A673 (cell line): Measurements from ENCODE around the gene C3orf33. TPM values are rescaled to one million over a fixed set of nuclear protein-coding genes. Genes with fewer than 3 reads are reported as not detected.

ENCODE experiments used
- BruUV-seq: library from RNA; stranded (reverse); fragments of 400-500 nt; replicated peaks from 2 replicates; lab custom pipeline; 2021; lab: Mats Ljungman, UMichigan
- CTCF ChIA-PET: fragments of 300-600 bp; sonication (Branson Sonifier 250); formaldehyde crosslinking; loops from one replicate; lab custom pipeline; 2022; ENCODE audit warnings: antibody characterized with exemption; lab: Charles Lee
- POLR2A ChIA-PET: fragments of 300-600 bp; sonication (Branson Sonifier 250); formaldehyde crosslinking; loops from one replicate; lab custom pipeline; 2022; ENCODE audit warnings: antibody characterized with exemption; ENCODE audit not compliant: low non-redundant PET; lab: Charles Lee
- DNase-seq: peaks from one replicate; pipeline ENCODE4 v3.0.0-alpha.2; 2015; ENCODE audit warnings: low spot score
- H3K27ac ChIP-seq: fragments of 200-600 bp; sonication (generic); 2 replicates; pipeline ENCODE4 v1.5.1; 2016; ENCODE audit warnings: mixed run types, low read depth, mild to moderate bottlenecking, mixed read lengths, antibody characterized with exemption, low read length; ENCODE audit not compliant: poor library complexity, severe bottlenecking
- H3K27me3 ChIP-seq: fragments of 200-600 bp; sonication (generic); replicated peaks from 2 replicates; pipeline ENCODE4 v1.6.1; 2017; ENCODE audit warnings: mixed run types, low read depth, mild to moderate bottlenecking, mixed read lengths, antibody characterized with exemption, low read length; ENCODE audit not compliant: insufficient read depth, poor library complexity
- H3K36me3 ChIP-seq: fragments of 200-600 bp; sonication (generic); 2 replicates; pipeline ENCODE4 v1.6.1; 2016; ENCODE audit warnings: mixed run types, mild to moderate bottlenecking, mixed read lengths, antibody characterized with exemption, low read length; ENCODE audit not compliant: insufficient read depth, poor library complexity, severe bottlenecking
- H3K4me1 ChIP-seq: fragments of 200-600 bp; sonication (generic); 2 replicates; pipeline ENCODE4 v1.6.1; 2017; ENCODE audit warnings: mixed run types, mild to moderate bottlenecking, mixed read lengths, antibody characterized with exemption, low read length; ENCODE audit not compliant: insufficient read depth, poor library complexity, severe bottlenecking
- H3K4me3 ChIP-seq: fragments of 200-600 bp; sonication (generic); 2 replicates; pipeline ENCODE4 v1.5.1; 2016; ENCODE audit warnings: low read depth, mixed run types, mild to moderate bottlenecking, mixed read lengths, low read length; ENCODE audit not compliant: poor library complexity, severe bottlenecking
- H3K9me3 ChIP-seq: fragments of 200-600 bp; sonication (generic); 2 replicates; pipeline ENCODE4 v1.6.1; 2016; ENCODE audit warnings: mixed run types, low read depth, mild to moderate bottlenecking, mixed read lengths, antibody characterized with exemption, low read length; ENCODE audit not compliant: poor library complexity, severe bottlenecking
- EZH2 ChIP-seq: fragments of 200-600 bp; sonication (generic); IDR thresholded peaks from 2 replicates; pipeline ENCODE4 v1.6.1; 2017; ENCODE audit warnings: borderline replicate concordance, low read depth, mild to moderate bottlenecking, mixed read lengths, antibody characterized with exemption, low read length; ENCODE audit not compliant: poor library complexity, severe bottlenecking
- intact Hi-C: fragments of 100-400 bp; cut with micrococcal nuclease; formaldehyde crosslinking; loops from one replicate; pipeline ENCODE4 v1.10.0; 2022; ENCODE audit not compliant: unreplicated experiment
- total RNA-seq: library from RNA; stranded (reverse); gene quantifications from 2 replicates; pipeline ENCODE4 v1.2.3, GENCODE V29; 2021
- TF ChIP-seq, protein P1 (sequence below): fragments of 300-800, 200-600 bp; sonication (generic); conservative IDR thresholded peaks from 2 replicates; pipeline ENCODE4 v1.5.1; 2017; ENCODE audit warnings: low read depth, mild to moderate bottlenecking, antibody characterized with exemption, low read length, moderate library complexity, mixed read lengths

C3orf33 gene
- total RNA-seq, 1 experiment from 2014 or later, result 2.9 TPM

DNA sequence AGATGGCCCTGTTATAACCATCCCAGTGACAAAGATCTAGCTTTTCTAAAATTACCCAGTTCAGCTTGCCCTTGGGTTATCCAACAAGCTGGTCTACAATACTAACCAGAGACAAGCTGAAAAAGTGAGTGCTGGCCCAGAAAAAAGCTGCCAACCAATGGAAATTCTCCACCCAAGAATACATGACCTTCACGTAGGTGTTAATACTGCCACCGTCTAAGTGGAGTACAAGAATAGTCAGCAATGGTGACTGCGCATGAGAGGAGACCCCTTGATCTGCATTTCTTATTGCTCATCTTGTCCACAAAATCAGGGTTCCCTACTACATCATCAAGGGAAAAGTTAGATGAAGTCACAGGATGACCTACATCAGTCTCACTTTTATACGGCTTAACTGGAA, 45.4 kb downstream of the C3orf33 start:
- BruUV-seq, result no TSS peak
- TF ChIP-seq, protein P1, sequence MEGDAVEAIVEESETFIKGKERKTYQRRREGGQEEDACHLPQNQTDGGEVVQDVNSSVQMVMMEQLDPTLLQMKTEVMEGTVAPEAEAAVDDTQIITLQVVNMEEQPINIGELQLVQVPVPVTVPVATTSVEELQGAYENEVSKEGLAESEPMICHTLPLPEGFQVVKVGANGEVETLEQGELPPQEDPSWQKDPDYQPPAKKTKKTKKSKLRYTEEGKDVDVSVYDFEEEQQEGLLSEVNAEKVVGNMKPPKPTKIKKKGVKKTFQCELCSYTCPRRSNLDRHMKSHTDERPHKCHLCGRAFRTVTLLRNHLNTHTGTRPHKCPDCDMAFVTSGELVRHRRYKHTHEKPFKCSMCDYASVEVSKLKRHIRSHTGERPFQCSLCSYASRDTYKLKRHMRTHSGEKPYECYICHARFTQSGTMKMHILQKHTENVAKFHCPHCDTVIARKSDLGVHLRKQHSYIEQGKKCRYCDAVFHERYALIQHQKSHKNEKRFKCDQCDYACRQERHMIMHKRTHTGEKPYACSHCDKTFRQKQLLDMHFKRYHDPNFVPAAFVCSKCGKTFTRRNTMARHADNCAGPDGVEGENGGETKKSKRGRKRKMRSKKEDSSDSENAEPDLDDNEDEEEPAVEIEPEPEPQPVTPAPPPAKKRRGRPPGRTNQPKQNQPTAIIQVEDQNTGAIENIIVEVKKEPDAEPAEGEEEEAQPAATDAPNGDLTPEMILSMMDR, result no peak
- no peak for TF ChIP-seq EZH2
- Histone ChIP-seq H3K4me3 (no peak overlapping the region), H3K9me3 (no peaks in the 10 kb centered on the region), H3K27ac (no peak overlapping the region), H3K27me3 (no peaks in the 10 kb centered on the region), H3K36me3 (no peaks in the 10 kb centered on the region), H3K4me1 (no peaks in the 10 kb centered on the region)
- CTCF ChIA-PET, result no interaction called here
- POLR2A ChIA-PET, result no interaction called here
- no peak for DNase-seq
- intact Hi-C loops, result no loop called here

DNA sequence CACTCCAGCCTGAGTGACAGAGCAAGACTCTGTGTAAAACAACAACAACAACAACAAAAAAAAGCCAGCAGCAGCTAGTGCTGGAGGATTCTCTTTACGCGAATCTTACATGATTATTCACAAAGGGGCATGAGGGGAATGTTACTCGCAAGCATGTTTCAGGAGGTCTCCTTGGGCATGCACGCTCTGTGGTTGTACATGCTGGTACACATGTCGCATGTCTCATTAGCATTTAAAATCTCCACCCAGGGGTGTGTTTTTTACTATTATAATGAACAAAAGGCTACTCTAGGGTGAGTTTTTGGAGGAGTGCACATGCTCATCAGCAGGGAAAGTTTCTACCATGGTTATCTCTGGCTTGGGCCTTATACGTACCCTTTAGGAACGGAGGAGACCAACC, 48.5 kb downstream of the C3orf33 start:
- intact Hi-C loops, result no loop called here
- ChIA-PET POLR2A (no interaction called here), CTCF (no interaction called here)
- Histone ChIP-seq H3K36me3 (no peaks in the 10 kb centered on the region), H3K4me1 (no peaks in the 10 kb centered on the region), H3K9me3 (no peaks in the 10 kb centered on the region), H3K27ac (no peak overlapping the region), H3K4me3 (no peak overlapping the region), H3K27me3 (no peaks in the 10 kb centered on the region)
- no peak for DNase-seq
- no peak for TF ChIP-seq EZH2
- TF ChIP-seq, protein P1, result no peak
- BruUV-seq, result no TSS peak

DNA sequence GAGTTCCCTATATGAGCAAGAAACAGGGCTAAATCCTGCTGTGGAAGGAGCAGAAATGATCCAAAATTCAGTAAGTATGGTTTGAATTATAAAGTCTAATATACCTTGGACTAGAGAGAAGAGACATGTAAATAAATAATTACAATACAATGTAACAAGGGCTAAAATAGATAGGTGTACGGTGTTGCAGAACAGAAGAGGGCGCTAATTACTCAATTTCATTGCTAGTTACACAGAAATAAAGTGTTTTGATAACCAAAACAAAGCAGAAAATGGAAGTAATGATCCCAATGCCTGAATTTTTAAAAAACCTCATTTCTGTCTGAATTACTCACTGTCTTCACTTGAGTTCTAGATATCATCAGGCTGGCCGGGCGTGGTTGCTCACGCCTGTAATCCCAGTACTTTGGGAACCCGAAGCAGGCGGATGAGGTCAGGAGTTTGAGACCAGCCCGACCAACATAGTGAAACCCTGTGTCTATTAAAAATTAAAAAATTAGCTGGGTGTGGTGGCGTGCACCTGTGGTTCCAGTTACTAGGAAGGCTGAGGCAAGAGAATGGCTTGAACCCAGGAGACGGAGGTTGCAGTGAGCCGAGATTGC, 52.9 kb downstream of the C3orf33 start:
- no peak for TF ChIP-seq EZH2
- TF ChIP-seq, protein P1, result peak; percentile 76
- H3K9me3 ChIP-seq, result no peaks in the 10 kb centered on the region
- peak; percentile 54 for DNase-seq
- H3K36me3 ChIP-seq, result no peaks in the 10 kb centered on the region
- H3K4me3 ChIP-seq, result no peak overlapping the region
- BruUV-seq, result no TSS peak
- ChIA-PET CTCF (no interaction called here), POLR2A (no interaction called here)
- intact Hi-C loops, result loop anchor here (2.0 kb wide), 1 partner anchor 102 kb away; the partner anchor contains the start of gene SLC33A1
- H3K27ac ChIP-seq, result no peak overlapping the region
- no peaks in the 10 kb centered on the region for H3K27me3 ChIP-seq
- no peaks in the 10 kb centered on the region for H3K4me1 ChIP-seq
